GM12864 (cell line): ENCODE measurements around the gene CYFIP2.
"Not testable (repeated sequence)": the region's sequence is repeated elsewhere in the genome, so short reads cannot be mapped to it uniquely, and the experiment has no call there.

ENCODE experiments used
- DNase-seq: peaks from one replicate; pipeline ENCODE4 v3.0.0-alpha.2; 2011; ENCODE audit warnings: low read depth
- H3K4me3 ChIP-seq: 2 replicates; pipeline ENCODE4 v1.5.1; 2011; ENCODE audit warnings: mild to moderate bottlenecking, low read depth, low read length, control low read depth
- CTCF ChIP-seq: IDR thresholded peaks from 2 replicates; pipeline ENCODE4 v1.5.1; 2011; ENCODE audit warnings: low read depth, mild to moderate bottlenecking, moderate library complexity, low read length, control low read depth, inconsistent platforms; ENCODE audit errors: missing control alignments

The CYFIP2 gene

DNA sequence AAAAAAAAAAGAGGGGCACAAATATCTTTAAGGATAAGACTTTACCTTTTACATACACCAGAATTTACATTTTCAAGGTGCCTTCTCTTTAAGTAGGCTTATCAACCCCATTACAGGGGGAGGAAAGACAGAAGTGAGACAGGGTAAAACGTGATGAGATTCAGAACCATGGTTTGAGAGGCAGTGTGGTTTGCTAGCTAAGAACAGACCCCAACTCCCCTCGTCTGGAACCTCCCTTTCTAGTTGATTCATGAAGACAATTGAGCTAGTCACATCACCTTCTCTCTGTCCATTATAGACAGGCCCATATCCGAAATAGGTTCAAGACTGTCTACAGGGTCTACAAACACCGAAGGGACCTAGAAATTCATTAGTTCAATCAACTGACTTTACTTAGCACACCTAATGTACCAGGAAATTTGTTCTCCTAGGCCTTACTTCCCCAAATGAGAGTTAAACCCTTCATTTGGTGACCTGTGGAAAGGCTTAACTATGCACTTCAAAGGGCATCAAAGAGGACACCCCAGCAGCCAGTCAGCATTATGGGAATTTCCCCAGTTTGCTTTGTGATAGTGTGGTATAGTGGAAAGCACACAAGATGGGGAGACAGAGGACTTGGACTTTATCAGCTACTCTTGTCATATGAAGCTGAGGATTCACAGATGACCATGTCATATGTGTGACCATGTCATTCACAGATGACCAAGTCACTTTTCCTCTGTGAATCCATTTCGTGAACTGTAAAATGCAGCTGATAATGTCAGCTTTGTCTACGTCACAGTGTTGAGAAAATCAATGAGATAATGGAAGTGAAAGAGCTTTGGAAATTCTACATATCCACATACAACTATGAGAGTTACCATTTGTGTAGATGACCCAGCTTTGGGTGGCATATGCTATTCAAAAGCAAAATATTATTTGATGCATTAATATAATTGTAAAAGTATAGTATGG lies 40.2 kb upstream of the CYFIP2 start:
- TF ChIP-seq CTCF = no peak
- no peak for DNase-seq
- no peak overlapping the region for H3K4me3 ChIP-seq

GRCh38 chr5:157230610-157231009 lies 35.3 kb upstream of the CYFIP2 start:
- H3K4me3 ChIP-seq = no peak overlapping the region
- no peak for TF ChIP-seq CTCF
- no peak for DNase-seq

- H3K4me3 ChIP-seq = no peak overlapping the region
- no peak for TF ChIP-seq CTCF
- no peak for DNase-seq
These were observed 33.2 kb upstream of the CYFIP2 start for GRCh38 chr5:157232706-157233105.

- TF ChIP-seq CTCF = no peak
- no peak for DNase-seq
- H3K4me3 ChIP-seq = no peak overlapping the region
These were observed 32.4 kb upstream of the CYFIP2 start for GRCh38 chr5:157233515-157233914.

- no peak overlapping the region for H3K4me3 ChIP-seq
- TF ChIP-seq CTCF = no peak
- no peak for DNase-seq
These were observed 29.5 kb upstream of the CYFIP2 start for GRCh38 chr5:157236423-157236822.

- DNase-seq = no peak
- TF ChIP-seq CTCF = no peak
- no peak overlapping the region for H3K4me3 ChIP-seq
These were observed 24.4 kb upstream of the CYFIP2 start for GRCh38 chr5:157241483-157241882.

- DNase-seq, H3K4me3 ChIP-seq: not testable (repeated sequence)
These were observed 21.2 kb upstream of the CYFIP2 start for GRCh38 chr5:157244704-157245103.
